Globus pallidus (tissue), 1 donor: ENCODE data around the gene RTN4RL1.

Experiments used
- DNase-seq: peaks from one replicate; pipeline ENCODE4 v3.0.0-alpha.2; 2015; ENCODE audit warnings: low spot score

RTN4RL1 gene, protein sequence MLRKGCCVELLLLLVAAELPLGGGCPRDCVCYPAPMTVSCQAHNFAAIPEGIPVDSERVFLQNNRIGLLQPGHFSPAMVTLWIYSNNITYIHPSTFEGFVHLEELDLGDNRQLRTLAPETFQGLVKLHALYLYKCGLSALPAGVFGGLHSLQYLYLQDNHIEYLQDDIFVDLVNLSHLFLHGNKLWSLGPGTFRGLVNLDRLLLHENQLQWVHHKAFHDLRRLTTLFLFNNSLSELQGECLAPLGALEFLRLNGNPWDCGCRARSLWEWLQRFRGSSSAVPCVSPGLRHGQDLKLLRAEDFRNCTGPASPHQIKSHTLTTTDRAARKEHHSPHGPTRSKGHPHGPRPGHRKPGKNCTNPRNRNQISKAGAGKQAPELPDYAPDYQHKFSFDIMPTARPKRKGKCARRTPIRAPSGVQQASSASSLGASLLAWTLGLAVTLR

DNA sequence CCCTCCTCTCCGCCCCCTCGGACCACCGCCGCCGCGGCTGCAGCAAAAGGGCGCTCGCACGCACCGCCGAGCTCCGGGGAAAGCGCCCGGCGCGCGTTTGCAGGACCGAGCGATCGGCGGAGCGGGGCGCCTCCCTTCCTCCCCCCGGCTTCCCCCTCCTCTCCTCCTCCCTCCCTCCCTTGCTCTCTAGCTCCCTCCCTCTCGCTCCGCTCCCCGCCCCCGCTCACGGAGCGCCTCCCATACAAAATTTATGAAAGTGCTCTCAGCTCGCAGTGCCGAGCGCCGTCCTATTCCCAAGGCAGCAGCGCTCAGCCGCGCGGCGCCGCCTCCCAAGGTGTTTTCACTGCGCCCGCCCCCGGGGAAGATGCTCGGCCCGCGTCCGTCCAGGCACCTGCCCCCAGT lies at the start of gene RTN4RL1:
Gene RTN4RL1 (minus strand): TSS at position 115 of the 402 bp plus-strand sequence. CDS start 469 bp downstream, outside the sequence.
- DNase-seq = no peak

DNA sequence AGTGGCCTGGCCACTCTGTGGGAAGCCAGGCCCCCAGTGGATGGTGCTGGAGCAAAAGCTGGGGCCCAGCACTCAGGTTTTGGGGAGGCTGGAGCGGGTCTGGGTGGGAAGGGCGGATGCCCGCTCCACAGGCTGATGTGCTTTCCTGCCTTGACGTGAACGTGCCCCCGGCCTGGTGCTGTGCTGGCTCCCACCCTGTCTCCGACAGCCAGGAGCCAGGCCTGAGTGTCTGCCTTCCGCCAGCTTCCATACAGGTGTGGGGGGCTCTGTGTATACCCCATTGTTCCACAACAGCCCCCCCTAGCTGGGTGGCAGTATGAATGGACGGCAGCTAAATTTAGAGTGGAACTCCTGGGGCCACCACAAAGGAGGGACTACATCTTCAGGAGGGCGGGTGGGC lies 49.8 kb upstream of the RTN4RL1 start:
- DNase-seq = no peak

DNA sequence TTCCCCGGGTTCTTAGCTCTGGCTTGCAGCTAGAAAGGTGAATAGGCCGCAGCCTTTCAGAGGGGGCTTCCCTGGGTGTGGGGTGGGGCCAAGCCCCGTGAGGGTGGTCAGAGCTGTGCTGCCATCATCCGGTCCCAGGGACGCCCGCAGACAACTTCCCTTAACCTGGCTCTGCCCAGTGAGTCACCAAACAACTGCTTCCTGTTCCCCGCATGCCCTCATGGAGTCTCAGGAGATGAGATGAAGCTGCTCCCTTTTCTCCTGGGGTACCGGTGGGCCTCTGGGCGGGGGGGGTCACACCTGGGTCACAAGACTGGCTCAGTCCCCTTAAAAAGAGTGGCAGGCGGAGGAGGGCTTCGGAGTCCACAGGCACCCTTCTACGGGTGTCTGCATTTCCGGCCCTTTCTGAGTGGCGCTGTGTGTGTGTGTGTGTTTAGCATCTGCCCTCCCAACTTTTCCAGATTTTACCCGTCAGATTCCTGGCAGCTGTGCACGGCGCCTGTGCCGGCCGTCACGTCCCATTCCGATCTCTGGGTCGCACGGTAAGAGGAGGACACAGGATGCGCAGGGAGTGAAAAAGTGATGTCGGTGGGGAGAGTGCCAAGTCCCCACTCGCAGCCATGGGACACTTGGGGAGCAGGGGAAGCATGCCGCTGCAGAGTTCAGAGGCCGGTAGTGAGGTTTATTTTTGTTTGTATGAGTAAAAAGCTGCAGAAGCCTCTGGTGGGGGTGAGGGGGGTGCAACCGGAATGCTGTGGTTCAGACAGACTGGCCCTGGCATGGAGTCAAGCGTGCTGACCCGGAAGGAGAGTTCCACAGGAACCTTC lies 46.5 kb upstream of the RTN4RL1 start:
- DNase-seq = no peak

DNA sequence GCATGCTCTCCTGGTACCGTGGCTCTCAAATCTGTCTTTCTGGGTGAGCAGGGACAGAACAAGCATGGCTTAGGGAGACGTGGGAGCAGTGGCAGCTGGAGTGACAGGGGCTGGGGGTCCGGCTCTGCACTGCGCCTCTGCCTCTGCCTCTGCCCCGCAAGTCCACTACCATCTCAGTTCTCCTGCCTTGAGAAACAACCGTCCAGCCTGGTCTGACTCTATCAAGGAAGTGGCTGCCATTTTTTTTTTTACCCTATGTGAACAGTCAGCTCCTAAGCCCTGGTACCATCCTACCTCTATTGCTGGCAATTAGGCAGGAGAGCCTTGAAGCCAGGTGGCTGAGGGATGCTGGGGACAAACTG lies 45.9 kb upstream of the RTN4RL1 start:
- DNase-seq = no peak

DNA sequence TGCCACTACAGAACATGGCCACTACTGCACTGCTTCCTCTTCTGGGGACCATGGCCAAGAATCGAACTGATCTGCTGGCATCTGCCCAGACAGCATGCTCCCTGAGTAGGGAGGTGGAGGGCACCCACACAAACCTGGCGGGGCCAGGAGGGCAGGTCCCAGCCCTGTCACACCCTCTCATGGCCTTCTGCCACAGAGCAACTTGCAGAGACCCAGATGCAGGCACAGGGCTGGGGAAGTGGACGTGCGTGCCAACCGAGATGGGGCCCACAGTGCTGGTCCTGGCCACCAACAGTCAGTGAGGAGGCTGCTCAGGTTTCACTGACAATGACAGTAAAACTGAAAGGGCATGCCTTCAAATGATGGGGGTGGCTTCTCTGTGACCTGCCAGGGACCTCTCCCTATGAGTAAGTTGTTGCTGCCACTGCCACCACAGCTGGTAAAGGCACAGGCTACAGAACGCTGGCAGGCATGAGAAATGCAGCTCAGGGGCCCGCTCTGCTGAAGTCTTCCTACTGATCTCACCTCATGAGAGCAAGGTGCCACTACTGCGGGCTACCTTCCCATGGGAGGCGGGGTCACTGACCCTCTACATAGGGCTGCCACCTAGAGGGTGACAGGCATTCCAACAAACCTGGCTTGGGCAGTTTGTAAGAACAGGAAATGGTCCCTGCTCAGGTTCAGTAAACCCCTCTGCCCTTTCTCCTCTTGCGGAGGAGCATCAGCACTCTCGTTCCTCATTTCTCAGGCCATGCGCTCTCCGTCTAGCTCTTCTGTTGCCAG lies 45.3 kb upstream of the RTN4RL1 start:
- DNase-seq = no peak

DNA sequence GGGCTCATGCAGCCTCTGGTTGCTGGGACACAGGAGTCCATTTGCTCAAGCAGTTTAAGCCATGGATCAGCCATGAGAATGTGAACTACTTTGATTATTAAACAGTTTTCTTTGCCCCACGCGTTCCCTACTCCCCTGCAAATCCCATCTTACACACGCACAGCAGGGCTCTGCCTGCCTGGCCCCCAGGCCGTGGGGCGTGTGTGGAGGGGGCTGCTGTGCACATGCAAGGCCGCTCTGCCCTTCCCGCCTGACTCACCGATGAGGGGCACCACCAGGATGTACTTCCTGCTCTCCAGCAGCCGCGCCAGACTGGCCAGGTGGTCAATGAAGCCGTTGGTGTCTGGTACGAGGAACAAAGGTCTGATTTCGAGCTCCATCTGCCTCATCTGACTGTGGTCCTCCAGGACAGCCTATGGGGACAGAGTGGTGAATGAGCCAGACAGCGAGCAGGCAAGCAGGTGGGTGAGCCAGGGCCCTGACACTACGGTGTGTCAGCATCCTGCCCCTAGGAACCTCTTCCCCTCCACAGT lies 43.5 kb upstream of the RTN4RL1 start:
- no peak for DNase-seq

DNA sequence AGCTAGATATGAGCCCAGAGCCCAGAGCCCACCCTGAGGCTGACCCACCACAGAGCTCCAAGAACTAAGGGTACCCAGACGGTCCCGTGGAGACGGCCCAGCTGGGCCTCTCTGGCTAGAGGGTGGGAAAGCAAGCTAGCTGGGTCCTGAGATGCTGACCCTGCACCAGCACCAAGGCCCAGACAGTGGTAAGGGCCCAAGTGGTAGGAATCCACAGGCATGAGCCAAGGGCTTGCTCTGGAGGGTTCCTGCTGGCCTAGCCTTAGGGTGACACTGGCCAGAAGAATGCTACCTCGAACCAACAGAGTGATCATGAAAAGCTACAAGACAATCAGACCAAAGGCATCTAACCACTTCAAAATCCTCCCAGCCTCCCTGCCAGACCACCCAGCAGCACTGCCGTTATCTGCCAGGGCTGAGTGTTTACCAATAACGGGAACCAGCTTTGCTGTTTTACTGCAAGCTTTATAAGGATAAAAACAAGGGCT lies 42.9 kb upstream of the RTN4RL1 start:
- DNase-seq = no peak

DNA sequence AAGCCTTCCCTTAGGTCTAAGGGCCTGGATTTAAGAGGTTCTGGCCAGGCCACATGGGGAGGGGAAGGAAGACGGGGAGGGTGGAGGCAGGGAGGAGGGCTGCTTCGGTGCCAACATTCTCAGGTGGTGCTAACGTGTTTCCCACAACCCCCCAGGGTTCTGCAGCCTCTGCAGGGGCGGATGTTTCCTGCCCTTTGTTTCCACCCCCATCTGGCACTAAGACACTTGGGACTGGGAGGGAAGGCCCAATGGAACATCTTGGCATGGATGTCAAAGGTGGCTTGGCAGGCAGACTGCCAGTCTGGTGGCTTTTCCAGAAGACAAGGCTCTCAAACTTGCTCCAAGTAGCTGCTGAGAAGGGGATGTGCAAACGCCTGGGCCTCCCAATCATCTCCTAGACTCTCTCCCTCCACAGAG lies 42.5 kb upstream of the RTN4RL1 start:
- no peak for DNase-seq

DNA sequence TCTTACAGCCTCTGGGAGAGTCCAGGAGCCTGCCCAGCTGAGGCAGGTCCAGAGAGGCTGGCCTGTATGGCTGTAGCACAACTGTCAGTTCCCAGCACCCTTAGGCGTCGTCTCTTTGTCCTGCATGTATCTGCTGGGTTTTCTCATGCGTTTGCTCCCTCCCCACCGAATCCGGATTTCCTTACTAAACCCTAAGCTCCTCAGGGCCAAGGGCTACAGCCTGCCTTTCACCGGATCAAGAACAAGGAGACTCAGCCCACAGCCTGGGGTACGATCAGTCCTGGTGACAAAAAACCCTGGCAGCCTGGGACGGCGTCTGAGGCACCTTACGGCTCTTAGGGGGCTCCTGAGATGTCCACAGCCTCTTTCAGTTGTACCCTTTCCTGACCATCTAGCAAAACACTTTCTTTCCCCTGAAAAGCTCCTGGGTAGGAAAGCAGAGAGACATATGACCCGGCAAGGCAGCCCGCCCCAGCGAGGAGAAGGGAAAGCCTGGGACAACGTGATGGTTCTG lies 42.0 kb upstream of the RTN4RL1 start:
- DNase-seq = no peak

DNA sequence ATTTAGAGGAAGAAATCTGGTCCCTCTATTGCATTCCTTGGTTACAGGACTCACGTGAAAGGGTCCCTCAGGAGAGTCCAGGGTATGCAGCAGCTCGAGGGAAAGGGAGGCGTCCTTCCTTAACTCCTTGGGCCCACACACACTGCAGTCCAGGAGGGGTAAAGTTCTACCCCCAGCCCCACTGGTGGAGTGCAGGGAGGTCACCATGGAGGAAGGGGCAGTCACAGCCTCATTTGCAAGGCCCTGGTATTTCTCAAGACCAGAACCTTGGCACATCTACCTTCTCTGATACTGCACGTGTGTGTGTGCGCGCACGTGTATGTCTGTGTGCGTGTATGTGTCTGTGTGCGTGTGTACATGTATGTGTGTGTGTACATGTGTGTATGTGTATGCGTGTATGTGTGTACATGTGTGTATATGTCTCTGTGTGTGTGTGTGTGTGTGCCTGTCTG lies 40.8 kb upstream of the RTN4RL1 start:
- no peak for DNase-seq

DNA sequence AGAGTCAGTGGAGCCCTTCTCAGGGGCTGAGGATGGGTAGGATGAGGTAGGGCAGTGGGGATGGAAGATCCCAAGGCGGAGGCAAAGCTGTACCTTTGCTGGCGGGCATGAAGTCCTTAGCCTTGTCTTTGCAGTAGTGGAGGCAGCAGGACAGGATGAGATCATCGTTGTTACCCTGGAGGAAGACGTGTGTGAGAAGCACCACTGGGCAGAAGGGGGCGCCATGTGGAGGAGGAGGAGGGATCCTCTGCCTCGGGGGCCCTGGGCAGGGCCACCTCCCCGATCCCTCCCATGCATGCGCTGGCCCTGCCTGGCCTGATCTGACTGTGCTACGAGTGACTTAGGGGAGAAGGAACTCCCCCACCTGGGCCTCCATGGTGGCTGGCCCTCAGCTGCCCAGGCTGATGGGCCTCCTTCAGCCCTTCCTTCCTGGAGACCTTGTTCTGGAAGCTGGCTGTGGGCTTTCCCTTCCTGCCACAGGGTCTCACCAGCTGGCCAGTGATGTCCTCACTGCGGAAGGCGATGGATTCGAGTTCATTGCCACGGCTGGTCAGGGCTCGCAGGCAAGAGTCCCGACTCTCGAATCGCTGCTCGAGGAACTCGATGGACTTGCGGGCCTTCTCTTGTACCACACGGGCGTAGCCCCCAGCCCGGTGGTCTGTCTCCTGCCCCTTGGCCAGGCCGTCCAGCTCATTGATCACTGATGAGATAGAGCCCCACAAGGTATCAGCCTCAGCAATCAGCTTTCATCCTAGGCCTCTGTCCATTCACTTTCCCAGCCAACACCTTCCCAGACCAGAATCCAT lies 40.0 kb upstream of the RTN4RL1 start:
- DNase-seq = no peak

DNA sequence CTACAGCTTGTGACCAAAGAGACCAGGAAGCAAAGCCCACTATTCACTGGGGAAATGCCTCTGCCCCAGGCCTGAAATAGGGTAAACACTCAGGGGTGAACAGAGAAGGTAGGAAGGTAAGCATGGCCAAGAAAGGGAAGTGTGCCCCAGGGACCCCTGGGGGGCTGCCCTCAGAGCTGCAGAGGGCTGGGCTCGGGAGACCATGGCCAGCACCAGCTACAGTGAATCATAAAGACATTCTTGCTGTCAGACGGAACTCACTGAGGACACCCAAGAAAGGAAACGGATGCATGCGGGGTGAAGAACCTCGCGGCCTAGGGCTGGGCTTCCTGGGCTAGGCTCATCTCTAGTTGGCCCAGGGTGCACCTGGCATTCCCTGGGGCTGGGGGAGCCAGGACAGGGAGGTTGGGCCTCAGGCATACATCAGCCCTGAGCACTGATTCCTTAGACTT lies 39.4 kb upstream of the RTN4RL1 start:
- DNase-seq = no peak

DNA sequence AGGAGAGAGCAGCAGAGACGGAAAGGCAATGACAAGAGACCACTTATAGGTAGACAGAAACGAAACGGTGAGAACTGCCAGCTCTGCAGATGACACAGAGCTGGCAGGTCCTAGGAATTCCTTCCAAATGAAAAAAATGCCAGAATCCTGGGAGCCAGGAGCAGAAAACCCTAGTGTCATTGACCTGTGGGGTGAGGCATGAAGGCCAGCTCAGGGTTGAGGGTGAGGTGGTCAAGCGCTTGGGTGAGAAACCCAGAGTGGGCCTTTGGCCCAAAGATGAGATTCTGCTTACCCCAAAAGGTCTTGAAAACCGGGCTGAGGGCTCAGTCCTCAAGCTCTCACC lies 39.0 kb upstream of the RTN4RL1 start:
- no peak for DNase-seq

DNA sequence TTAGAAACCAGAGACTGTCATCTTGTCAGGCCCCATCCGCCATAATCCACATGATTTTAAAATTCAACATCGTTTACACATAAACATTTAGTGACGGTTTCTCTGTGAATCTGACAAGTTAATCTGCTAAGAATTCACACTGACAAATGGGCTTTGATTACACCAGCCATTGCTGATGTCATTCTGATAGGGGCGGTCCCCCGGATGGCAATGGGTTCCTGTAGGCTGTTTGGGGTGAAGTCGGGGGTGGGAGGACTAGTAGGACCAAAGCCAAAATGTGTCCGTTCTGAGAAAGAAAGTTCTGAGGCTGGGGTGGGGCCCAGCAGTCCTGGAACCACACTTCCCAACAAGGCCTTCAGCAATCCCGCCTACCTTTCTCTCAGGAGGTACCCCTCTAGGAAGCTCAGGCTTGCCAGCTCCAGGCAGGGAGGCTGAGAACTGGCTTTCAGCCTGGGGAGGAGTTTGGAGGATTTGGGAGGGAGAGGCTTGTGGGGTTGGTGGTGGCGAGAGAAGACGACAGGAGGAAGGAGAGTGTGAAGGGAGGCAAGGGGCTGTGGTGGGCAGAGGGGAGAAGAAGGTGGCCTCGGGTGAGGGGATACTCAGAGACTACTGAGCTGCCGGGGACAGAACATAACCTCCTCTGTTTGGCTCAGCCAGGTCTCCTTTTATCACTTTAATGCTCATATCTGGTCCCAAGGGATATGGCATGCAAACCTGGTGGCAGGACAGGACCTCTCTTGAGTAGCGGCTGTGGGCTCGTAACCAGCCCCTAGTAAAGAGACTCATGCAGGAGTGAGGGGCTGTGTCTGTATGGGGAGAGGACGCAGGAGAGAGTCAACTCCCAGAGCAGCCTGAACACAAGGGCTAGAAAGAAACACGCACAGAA lies 38.4 kb upstream of the RTN4RL1 start:
- no peak for DNase-seq

DNA sequence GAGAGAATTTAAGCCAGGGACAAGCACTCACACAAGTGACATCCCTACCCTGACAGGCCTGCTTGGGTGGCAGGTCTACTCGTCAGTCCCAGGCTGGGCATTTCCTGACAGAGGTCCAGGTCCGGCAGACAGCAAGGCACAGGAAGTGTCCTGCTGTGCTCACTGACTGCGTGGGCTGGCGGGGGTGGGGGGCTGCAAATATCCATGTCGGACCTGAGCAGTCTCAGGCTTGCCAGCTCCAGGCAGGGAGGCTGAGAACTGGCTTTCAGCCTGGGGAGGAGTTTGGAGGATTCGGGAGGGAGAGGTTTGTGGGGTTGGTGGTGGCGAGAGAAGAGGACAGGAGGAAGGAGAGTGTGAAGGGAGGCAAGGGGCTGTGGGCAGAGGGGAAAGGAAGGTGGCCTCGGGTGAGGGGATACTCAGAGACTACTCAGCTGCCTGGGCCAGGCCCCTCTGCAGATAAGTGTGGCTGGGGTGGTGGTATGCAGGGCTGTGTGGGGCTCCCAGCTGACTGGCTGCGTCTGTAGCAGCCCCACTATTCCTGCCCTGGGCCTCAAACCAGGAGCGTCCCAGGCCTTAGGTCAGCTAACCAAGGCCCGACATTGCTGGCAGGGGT lies 37.5 kb upstream of the RTN4RL1 start:
- no peak for DNase-seq

DNA sequence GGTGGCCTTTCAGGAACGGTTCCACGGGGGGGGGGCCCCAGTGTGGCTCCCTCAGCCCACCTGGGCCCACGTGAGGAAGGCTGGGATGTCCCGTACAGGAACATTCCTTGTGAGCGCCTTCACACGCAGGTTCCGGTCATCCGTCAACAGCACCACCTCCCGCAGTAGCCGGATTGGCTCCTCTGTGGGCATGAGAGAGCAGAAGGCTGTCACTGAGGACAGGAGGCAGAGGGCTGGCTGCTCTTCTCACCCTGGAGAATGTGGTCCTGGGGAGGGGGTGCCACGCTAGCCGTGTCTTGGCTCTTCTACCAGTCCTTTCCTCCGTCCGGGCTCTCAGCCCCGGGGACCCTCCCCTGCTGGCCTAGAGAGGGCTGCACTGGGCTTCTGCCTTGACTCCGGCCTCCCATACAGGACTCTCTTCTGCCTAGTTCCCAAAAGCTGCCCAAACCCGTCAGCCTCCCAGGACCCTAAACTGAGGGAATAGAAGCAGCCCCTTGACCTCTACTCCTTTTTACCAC lies 36.4 kb upstream of the RTN4RL1 start:
- DNase-seq = no peak

DNA sequence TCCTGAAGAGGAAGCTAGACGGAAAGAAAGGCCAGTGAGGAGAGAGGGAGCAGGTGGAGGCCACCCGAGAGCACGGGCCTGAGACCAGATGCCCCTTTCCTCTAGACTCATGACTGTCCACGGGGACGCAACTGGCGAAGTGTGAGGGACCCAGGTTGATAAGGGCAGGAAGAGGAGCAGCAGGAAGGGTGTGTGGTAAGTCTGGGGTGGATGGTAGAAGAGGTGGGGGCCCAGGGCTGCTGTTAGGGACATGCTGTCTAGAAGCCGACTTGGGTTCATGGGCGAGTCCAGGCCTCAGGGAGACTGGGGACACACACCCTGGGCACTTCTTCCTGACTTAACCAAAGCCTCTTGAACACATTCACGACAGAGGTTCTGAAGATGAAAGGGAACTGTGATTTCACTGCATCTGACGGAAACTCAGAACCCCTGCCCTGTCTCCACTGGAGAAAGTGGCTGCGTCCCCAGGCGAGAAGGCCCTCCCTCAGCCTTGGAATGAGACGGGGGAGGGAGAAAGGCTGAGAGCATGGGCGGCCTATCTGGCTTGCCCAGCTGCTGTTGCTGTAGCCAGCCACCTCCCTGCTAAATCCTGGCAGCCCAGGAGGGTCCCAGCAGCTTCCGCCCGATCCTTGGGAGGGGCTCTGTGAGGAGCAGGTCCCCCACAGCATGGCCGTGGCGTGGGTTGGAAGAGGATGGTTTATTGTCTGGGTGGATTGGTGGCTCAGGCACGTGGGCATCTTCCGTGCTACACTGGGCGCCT lies 35.7 kb upstream of the RTN4RL1 start:
- DNase-seq = no peak

DNA sequence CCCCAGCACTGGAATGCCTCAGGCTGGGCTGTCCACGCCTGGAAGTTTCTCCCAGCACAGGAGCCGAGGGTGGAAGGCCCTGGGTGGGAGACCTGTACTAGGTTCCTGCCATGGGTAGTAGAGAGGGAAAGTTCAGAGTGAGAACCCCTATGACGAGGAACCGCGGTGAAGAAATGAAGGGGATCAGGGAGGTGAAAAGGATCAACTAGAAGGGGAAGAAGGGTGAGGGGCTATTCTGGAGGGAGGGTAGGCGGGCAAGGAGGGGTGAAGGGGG lies 35.2 kb upstream of the RTN4RL1 start:
- DNase-seq = no peak
